HepG2 (cell line): ENCODE results near the gene C20orf144. TPM values are rescaled to one million over a fixed set of nuclear protein-coding genes. Genes with fewer than 3 reads are reported as not detected.

Source experiments
- GMEB1 ChIP-seq: sonication (generic); formaldehyde crosslinking; IDR thresholded peaks from 2 replicates; pipeline ENCODE4 v1.5.1; 2020; ENCODE audit warnings: missing genetic modification reagents, mild to moderate bottlenecking, borderline replicate concordance
- KDM2A ChIP-seq: sonication (generic); formaldehyde crosslinking; IDR thresholded peaks from 2 replicates; pipeline ENCODE4 v1.4.0; 2020; ENCODE audit warnings: low read depth, missing genetic modification reagents, borderline replicate concordance
- KIAA2018 ChIP-seq: sonication (generic); formaldehyde crosslinking; IDR thresholded peaks from 2 replicates; pipeline ENCODE4 v1.5.0; 2020; ENCODE audit warnings: mild to moderate bottlenecking, missing genetic modification reagents, borderline replicate concordance
- LCORL ChIP-seq, 2 experiments: fragments of 450-650 bp in 1 of 2; sonication (generic) in 1 of 2; formaldehyde crosslinking in 1 of 2; IDR thresholded peaks; 2 replicates each; pipeline versions ENCODE4 v1.5.0 to v1.6.1; 2017 to 2020; ENCODE audit warnings: antibody characterized with exemption in 1 of 2, missing genetic modification reagents in 1 of 2
- NKX3-1 ChIP-seq: sonication (generic); formaldehyde crosslinking; IDR thresholded peaks from 2 replicates; pipeline ENCODE4 v1.5.0; 2020; ENCODE audit warnings: missing genetic modification reagents
- NR2F6 ChIP-seq, 2 experiments: IDR thresholded peaks; 2 replicates each; pipeline ENCODE4 v1.6.1; 2016; ENCODE audit warnings: antibody characterized with exemption in 1 of 2, mild to moderate bottlenecking in 1 of 2
- SMAD3 ChIP-seq: sonication (generic); formaldehyde crosslinking; IDR thresholded peaks from 2 replicates; pipeline ENCODE4 v1.4.0; 2020; ENCODE audit warnings: missing genetic modification reagents
- YEATS4 ChIP-seq: sonication (generic); formaldehyde crosslinking; IDR thresholded peaks from 2 replicates; pipeline ENCODE4 v1.4.0; 2020; ENCODE audit warnings: missing genetic modification reagents, borderline replicate concordance
- ZBTB46 ChIP-seq: sonication (generic); formaldehyde crosslinking; IDR thresholded peaks from 2 replicates; pipeline ENCODE4 v1.4.0; 2020; ENCODE audit warnings: mild to moderate bottlenecking, missing genetic modification reagents, borderline replicate concordance
- ZNF143 ChIP-seq: sonication (generic); formaldehyde crosslinking; IDR thresholded peaks from 2 replicates; pipeline ENCODE4 v1.4.0; 2020; ENCODE audit warnings: missing genetic modification reagents
- ZNF335 ChIP-seq: sonication (generic); formaldehyde crosslinking; IDR thresholded peaks from 2 replicates; pipeline ENCODE4 v1.4.0; 2020; ENCODE audit warnings: missing genetic modification reagents
- polyA plus RNA-seq, 8 experiments: library from polyadenylated mRNA; depleted of rRNA in 3 of 8; stranded (reverse) in 7 of 8; unstranded in 1 of 8; fragments of >200 nt; fragmentation: Illumina TruSeq in 4 of 8; extraction: Trizol in 4 of 8; gene quantifications; 2 replicates each; pipeline versions ENCODE4 v1.2.1 to v1.2.3, GENCODE V29; 2011 to 2016; ENCODE audit warnings: low read depth in 4 of 8, missing spikeins in 1 of 8, mixed read lengths in 1 of 8; ENCODE audit not compliant: insufficient read depth in 1 of 8
- total RNA-seq, 5 experiments: library from RNA; depleted of rRNA; stranded (reverse); fragments of >200 nt; fragmentation: Illumina TruSeq; extraction: Trizol; gene quantifications; 2 replicates each; pipeline ENCODE4 v1.2.3, GENCODE V29; 2016; ENCODE audit warnings: low read depth in 1 of 5

The C20orf144 gene
- total and polyA plus RNA-seq, 2 of the 13 experiments (the other 11 are each of a cell fraction or from before 2014, with no cell fraction given) = 0.09 to 0.16 TPM

GRCh38 chr20:33673410-33674293 lies 11.5 kb downstream of the C20orf144 start (continued):
- TF ChIP-seq KDM2A (CRISPR knock-in tag) (no peak), NR2F6 (IDR thresholded peaks at IDR 0.05) (0 out of 2 replicates have a peak, but pooled peaks have one; percentile 11), NR2F6 (CRISPR knock-in tag; IDR thresholded peaks at IDR 0.05) (no peak), LCORL (IDR thresholded peaks at IDR 0.05) (no peak), LCORL (CRISPR knock-in tag; IDR thresholded peaks at IDR 0.05) (peak; percentile 79), KIAA2018 (no peak), YEATS4 (no peak), GMEB1 (CRISPR knock-in tag) (no peak), SMAD3 (CRISPR knock-in tag) (no peak), NKX3-1 (CRISPR knock-in tag) (no peak), ZNF335 (0 out of 2 replicates have a peak, but pooled peaks have one; percentile 23), ZBTB46 (no peak), ZNF143 (CRISPR knock-in tag) (no peak)
